HG02571 (cell line): ENCODE data around the gene PPM1F.
"Not testable (repeated sequence)": the region's sequence is repeated elsewhere in the genome, so short reads cannot be mapped to it uniquely, and the experiment has no call there.

Experiments used
- ATAC-seq: cut with Tn5 transposase; IDR thresholded peaks from one replicate; pipeline ENCODE4 v1.9.1; 2021; ENCODE audit warnings: mild to moderate bottlenecking, moderate library complexity; ENCODE audit not compliant: unreplicated experiment

Gene PPM1F

DNA sequence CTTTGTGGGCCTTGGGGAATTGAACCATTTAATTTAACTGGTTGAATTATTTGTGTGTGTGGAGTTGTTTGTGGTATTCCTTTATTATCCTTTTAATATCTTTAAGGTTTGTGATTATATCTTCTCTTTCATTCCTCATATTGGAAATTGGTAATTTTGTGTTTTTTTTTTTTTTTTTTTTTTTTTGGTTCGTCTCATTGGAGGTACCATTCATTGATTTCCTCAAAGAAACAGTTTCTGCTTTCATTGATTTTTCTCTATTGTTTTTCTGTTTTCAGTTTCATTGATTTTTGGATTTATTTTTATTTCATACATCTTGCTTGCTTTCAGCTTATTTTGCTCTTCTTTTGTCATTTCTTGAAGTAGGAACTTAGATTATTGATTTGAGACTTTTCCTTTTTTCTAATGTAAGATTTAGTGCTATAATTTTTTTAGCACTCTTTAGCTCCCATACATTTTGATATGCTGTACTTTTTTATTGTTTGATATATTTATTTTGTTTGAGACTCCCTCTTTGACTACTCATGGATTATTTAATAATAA, 54.2 kb downstream of the PPM1F start:
- no peak for ATAC-seq

DNA sequence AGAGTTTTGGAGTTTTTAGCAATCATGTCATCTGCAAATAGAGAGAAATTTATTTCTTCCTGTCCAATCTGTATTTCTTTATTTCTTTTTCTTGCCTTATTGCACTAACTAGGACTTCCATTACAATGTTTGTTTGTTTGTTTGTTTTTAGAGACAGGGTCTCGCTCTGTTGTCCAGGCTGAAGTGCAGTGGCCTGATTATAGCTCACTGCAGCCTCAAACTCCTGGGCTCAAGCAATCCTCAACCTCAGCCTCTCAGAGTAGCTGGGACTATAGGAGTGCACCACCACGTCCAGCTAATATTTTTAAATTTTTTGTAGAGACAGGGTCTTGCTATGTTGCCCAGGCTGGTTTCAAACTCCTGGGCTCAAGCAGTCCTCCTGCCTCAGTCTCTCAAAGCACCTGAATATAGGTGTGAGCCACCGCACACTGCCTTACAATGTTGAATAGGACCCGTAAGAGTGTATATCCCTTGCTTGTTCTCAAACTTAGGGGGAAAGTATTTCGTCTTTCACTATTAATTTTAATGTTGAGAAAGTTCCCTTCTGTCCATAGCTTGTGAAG, 55.6 kb downstream of the PPM1F start:
- ATAC-seq, result no peak

DNA sequence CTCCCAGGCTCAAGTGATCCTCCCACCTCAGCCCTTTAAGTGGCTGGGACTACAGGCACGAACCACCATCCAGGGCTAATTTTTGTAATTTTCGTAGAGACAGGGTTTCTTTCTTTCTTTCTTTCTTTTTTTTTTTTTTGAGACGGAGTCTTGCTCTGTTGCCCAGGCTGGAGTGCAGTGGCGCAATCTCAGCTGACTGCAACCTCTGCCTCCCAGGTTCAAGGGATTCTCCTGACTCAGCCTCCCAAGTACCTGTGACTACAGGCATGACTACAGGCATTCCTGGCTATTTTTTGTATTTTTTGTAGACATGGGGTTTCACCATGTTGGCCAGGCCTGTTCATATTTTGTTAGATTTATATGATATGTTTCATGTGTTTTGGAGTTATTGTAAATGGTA, 56.4 kb downstream of the PPM1F start:
- not testable (repeated sequence) for ATAC-seq

DNA sequence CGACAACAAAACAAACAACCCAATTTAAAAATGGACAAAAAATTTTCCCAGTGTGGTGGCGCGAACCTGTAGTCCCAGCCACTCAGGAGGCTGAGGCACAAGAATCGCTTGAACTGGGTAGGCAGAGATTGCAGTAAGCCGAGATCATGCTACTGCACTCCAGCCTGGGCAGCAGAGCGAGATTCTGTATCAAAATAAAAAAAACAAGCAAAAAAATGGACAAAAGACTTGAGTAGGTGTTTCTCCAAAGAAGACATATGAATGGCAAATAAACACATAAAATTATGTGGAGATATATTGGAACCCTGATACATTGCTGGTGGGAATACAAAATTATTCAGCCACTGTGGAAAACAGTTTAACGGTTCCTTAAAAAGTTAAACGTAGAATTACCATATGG, 57.8 kb downstream of the PPM1F start:
- ATAC-seq, result no peak

DNA sequence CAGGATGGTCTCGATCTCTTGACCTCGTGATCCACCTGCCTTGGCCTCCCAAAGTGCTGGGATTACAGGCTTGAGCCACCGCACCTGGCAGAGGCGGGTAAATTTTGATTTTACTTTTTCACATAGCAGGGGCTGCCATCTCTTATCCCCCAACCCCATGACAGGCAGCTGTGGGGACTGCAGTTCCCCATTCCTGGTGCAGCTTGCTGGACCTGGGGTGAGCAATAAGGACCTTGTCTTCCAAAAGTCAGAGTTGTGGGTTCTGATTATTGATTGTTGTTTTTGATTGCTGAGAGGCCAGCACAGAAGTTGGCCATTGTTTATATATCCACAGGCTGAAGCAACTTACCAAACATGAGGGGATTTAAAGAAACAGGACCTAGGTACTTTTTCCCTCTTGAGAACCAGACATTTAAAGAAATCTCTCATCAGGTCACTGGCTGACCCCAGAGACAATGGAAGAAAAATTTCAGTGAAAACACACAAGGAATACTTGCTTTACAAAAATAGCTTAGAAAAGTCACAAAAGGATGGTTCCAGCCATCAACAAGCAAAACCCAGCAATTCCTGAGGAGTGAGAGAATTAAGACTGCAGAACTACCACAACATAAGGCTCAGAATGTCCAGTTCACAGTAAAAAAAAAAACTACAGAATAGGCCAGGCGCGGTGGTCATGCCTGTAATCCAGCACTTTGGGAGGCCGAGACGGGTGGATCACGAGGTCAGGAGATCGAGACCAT, 63.2 kb downstream of the PPM1F start:
- no peak for ATAC-seq

DNA sequence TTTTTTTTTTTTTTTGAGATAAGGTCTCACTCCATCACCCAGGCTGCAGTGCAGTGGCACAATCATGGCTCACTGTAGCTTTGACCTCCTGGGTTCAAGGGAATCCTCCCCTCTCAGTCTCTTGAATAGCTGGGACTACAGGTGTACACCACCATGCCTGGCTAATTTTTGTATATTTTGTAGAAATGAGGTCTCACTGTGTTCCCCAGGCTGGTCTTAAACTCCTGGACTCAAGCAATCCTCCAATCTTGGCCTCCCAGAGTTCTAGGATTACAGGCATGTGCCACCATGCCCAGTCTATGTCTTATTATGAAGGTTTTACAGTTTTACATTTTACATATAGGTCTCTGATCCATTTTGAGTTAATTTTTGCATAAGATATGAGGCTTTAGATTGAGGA, 64.8 kb downstream of the PPM1F start:
- no peak for ATAC-seq

DNA sequence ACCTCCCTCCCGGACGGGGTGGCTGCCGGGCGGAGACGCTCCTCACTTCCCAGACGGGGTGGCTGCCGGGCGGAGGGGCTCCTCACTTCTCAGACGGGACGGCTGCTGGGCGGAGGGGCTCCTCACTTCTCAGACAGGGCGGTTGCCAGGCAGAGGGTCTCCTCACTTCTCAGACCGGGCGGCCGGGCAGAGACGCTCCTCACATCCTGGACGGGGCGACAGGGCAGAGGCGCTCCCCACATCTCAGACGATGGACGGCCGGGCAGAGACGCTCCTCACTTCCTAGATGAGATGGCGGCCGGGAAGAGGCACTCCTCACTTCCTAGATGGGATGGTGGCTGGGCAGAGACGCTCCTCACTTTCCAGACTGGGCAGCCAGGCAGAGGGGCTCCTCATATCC, 68.7 kb downstream of the PPM1F start:
- ATAC-seq, result not testable (repeated sequence)

DNA sequence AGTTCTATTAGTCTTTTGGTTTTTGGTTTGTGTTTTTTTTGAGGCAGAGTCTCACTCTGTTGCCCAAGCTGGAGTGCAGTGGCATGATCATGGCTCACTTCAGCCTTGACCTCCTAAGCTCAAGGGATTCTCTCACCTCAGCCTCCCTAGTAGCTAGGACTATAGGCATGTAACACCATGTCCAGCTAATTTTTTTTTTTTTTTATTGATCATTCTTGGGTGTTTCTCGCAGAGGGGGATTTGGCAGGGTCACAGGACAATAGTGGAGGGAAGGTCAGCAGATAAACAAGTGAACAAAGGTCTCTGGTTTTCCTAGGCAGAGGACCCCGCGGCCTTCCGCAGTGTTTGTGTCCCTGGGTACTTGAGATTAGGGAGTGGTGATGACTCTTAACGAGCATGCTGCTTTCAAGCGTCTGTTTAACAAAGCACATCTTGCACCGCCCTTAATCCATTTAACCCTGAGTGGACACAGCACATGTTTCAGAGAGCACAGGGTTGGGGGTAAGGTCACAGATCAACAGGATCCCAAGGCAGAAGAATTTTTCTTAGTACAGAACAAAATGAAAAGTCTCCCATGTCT, 69.8 kb downstream of the PPM1F start:
- not testable (repeated sequence) for ATAC-seq

DNA sequence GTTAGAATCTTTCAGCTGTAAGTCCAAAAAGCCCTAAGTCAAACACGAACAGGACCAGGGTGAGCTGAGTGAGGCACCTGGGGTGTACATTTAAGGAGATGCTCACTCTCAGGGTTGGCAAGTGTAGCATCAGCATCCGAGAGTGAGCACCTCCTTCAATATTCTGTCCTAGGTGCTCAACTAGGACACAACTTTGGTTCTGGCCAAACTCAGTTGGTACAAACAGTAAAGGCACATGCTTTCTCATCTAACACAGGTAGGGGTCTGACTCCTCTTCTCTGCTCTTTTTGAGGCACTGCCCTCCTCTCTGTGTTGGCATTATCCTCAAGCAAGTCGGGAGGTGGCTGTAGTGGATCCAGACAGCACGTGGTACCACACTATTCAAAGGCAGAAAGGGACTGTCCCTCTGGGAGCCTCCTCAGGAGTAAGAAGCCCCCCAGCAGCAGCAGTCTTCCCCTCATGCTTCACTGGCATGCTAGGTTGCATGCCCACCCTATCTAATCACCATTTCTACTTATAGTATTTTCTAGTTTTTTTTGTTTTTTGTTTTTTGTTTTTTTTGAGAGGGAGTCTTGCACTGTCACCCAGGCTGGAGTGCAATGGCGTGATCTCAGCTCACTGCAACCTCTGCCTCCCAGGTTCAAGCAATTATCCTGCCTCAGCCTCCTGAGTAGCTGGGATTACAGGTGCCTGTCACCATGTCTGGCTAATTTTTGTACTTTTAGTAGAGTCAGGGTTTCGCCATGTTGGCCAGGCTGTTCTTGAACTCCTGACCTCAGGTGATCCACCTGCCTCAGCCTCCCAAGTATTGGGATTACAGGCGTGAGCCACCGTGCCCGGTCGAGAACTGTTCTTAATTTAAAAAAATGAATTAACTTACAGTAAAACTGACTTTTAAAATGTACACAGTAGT, 70.6 kb downstream of the PPM1F start:
- ATAC-seq, result no peak

DNA sequence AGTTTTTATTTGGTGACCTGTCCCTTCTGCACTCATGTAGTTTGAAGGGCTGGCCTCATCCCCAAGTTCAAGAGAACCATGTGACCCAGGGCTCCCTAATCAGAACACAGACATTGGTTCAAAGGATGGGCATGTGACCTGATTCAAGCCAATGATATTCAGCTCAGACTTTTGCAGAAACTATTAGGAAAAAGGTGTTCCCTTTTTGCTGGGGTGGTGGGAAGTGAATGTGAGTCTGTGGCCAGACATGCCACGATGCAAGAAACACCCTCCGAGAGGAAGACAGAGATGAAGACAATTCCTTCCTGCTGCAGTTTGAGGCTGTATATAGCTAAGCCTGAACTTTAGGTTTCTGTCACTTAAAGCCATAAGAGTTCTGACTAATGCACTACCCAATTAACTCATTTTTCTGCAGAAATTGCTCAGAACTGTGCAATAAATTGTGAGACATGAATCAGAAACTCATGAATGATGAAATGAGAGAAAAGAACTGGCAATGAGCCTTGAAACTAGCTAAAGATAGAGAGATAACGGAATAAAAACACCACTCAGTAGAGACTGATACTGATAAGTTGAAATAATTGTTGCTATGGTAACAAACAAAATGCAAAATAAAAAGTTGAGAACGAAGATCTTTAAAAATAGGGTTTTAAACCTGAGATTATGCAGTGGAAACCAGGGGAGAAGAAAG, 76.0 kb downstream of the PPM1F start:
- no peak for ATAC-seq

DNA sequence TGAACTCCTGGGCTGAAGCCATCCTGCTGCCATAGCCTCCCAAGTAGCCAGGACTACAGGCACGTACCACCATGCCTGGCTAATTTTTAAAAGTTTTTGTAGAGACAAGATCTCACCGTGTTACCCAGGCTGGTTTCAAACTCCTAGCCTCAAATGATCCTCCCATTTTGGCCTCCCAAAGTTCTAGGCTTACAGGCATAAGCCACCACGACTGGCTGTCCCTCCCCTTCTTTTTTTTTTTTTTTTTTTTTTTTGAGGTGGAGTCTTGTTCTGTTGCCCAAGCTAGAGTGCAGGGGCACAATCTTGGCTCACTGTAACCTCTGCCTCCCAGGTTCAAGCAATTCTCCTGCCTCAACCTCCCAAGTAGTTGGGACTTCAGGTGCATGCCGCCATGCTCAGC, 77.7 kb downstream of the PPM1F start:
- ATAC-seq, result not testable (repeated sequence)

DNA sequence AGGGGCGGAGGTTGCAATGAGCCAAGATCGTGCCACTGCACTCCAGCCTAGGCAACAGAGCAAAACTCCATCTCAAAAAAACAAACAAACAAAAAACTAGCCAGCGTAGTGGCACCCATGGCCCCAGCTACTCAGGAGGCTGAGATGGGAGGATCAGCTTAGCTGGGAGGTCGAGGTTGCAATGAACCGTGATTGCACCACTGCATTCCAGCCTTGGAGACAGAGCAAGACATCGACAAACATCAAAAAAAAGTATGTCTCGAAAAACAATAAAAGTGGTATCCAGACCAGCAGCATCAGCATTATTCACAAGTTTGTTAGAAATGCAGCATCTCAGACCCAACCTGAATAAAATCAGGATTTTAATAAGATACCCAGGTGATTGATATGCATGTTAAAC, 79.0 kb downstream of the PPM1F start:
- ATAC-seq, result no peak

DNA sequence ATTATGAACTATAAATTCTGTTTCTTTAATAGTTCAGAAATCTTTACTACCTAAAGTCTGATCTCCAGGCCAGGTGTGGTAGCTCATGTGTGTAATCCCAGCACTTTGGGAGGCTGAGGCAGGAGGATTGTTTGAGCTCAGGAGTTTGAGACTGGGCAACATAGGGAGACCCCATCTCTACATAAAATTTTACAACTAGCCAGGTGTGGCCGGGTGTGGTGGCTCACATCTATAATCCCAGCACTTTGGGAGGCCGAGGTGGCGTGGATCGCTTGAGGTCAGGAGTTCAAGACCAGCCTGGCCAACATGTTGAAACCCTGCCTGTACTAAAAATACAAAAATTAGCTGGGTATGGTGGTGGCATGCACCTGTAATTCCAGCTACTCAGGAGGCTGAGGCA, 79.9 kb downstream of the PPM1F start:
- not testable (repeated sequence) for ATAC-seq
